GM11168 (cell line): ENCODE measurements around the gene SERPINE3.

ENCODE experiments used
- in situ Hi-C: fragments of 300-500 bp; cut with MboI; formaldehyde crosslinking; loops from one replicate; pipeline ENCODE4 v1.12.0; 2022; ENCODE audit warnings: low sequenced_read_pairs; ENCODE audit not compliant: unreplicated experiment

The SERPINE3 gene

DNA sequence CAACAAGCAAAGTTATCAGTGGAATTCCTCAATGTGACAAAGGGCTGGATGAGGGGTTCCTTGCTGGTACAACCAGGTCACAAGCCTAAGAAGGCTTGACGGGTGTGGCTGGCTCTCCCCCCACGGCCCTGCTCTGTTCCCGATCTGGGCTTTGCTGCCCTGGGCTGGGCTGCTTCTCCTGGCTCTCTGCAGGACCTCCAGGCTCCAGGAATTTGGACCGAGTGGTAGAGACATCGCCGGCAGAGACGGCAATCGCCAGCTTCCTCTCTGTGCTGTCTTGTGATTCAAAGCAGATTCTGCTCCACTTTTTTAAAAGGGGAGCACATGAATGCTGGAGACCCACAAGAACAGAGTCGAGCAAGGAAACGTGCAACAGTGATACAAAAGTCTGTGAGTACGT lies at the start of gene SERPINE3:
Gene SERPINE3, plus strand, starts transcription at position 338 of the 400 bp plus-strand sequence. CDS start 1,401 bp downstream, outside the sequence.
- in situ Hi-C loops = no loop called here

DNA sequence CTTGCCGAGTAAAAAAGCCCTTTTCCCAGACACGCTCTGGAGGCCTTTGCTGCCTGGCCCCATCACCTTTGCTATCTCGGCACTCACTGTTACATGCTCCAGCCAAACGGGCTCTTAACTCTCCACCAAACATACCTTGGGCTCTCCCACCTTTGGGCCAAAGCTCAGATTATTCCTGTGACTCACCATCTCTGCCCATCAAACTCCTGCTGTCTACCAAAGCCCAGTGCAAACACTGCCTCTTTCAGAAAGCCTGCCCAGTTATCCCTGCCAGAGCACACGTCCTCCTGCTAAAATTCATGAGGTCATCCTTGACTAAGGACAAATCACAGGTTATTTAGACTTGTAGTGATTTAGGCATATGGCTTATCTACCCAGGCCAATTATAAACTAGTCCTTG lies 48.1 kb upstream of the SERPINE3 start:
- in situ Hi-C loops = loop anchor here (25.0 kb wide), 1 partner anchor 154 kb away; no protein-coding TSS in a partner anchor

DNA sequence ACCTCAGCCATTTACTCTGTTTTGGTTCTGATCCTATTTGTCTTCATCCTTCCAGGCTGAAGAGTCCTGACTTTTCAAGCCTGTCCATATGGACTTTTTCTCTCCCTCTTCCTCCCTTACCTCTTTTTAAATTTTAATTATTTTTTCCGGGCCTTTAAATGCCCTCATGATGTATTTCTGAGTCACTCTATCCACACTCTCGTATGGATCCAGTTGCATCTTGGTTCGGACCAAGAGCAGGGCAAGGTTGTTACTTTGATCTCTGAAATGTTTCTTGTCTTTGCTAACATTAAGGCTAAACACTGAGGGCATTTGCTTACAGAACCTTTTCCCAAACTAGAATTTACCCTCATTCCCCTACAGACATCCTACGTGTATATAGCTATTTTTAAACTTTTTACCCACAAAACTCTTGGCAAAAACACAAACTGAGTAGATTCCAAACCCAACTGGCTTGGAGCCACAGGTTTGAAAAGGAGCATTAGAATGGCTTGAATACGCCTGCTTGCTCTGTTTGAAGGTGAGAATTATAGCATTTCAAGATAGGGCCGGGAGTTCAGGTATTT lies 47.4 kb upstream of the SERPINE3 start:
- in situ Hi-C loops = loop anchor here (25.0 kb wide), 1 partner anchor 155 kb away; no protein-coding TSS in a partner anchor

DNA sequence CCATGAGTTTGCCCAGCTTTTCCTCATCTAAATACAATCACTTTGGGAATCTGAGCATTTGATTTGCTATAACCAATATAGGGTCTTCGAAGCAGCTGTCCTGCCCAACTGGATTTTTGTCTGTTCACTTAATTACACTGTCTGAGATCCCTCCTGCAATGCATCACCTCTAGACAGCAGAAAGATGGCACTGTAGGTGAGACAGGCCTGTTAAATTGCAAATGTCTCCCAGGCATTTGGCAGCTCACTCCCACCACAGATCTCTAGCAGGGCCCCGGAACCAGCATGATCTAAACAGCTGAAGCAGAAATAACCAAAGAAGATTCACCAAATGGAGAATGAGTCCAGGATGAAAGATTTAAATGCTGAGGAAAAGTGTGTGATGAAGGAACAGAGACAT lies 41.9 kb upstream of the SERPINE3 start:
- in situ Hi-C loops = loop anchor here (25.0 kb wide), 1 partner anchor 160 kb away; no protein-coding TSS in a partner anchor

DNA sequence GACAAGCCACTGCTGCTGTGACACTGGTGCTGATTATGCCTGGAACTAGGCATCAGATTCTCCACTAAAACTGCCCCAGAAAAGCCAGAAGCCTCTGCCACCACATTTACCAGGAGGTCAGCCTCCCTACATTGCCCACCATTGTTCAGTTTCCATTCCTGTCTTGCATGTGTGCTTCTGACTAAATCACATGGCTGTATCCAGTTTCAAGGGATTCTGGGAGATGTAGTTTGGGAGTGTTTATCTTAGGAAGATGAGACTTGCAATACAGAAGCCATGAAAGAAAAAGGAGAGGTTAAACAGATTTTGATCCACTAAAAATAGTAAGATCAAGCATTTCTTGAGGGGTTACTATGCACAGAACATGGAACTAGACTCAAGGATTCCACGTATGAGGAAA lies 40.7 kb upstream of the SERPINE3 start:
- in situ Hi-C loops = loop anchor here (25.0 kb wide), 1 partner anchor 162 kb away; no protein-coding TSS in a partner anchor

DNA sequence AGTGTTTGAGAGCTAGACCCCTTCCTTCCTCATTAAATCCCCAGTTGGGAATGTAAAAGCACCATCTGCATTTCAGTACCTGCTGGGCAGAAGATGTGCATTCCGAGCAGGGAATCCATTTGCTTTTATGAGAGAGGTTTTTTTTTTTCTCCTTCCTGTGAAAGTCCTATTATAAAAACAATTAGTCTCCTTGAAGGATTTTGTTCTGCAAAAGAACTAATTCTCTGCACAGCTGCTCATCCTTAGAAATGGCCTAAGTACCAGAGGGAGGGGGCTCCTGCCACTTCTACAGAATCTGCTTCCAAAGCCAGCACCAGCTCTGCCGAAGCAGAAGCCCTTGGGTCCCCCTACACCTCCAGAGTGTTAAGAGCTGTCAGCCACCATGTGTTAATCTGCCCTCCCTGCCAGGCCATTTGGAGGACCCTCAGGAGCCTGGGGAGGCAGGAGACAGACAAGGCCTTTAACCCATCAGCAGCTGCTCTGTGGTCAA lies 36.4 kb upstream of the SERPINE3 start:
- in situ Hi-C loops = no loop called here

DNA sequence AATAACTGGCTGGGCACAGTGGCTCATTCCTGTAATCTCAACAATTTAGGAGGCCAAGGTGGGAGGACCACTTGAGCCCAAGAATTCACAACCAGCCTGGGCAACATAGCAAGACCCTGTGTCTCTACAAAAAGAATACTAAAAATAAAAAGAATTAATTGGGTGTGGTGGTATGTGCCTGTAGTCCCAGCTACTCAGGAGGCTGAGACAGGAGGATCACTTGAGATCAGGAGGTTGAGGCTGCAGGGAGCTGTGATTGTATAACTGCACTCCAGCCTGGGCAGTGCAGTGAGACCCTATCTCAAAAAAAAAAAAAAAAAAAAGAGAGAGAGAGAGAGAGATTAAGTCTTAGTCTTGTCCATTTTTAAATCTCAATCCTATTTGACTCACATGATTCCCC lies 35.6 kb upstream of the SERPINE3 start:
- in situ Hi-C loops = no loop called here

DNA sequence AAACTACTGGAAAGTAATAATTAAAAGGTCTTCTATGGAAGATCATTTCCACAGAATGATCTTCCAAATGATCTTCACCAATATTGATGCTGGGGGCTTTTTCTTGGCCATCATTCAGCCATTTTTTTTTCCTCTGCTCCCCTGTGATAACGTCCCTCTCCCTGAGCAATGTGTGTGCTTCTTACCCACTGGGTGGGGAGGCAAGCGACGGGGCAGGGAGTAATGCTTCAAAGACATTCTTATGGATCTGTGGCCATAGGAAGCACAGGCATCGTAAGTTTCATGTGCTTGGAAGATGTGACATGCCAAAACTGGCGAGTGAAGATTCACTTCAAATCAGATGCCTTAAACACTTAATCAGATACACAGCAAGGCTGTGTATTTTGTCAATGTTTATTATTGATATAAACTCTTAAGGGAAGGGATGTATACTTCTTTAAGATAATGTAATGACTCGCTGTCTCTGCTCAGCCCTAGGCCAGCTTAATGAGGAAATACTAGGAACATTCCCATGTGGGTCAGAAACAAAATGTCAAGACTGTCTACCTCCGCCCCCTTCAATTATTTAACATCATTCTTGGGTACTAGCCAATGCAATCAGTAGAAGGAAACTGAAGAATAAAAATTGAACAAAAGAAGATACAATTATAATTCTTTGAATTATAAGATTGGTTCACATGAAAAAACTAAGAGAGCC lies 34.1 kb upstream of the SERPINE3 start:
- in situ Hi-C loops = no loop called here

DNA sequence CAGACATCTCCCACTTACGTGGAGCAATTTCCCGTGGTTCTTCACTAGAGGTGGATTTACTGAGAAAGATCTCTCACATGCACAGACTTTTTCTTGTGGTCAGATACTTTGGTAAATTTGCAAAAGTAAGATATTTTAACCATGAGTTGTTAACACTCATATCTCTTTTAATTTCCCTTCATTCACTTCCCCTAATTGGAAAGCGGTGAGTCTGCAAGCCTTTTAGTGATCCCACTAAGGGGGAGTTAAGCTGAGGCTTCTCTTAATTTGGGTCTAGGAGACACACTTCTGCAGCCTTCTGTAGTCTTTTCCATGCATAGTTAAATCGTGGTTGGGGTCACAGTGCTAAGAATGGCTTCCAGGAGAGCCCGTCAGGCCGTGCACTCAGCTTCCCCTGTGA lies 30.7 kb upstream of the SERPINE3 start:
- in situ Hi-C loops = no loop called here

DNA sequence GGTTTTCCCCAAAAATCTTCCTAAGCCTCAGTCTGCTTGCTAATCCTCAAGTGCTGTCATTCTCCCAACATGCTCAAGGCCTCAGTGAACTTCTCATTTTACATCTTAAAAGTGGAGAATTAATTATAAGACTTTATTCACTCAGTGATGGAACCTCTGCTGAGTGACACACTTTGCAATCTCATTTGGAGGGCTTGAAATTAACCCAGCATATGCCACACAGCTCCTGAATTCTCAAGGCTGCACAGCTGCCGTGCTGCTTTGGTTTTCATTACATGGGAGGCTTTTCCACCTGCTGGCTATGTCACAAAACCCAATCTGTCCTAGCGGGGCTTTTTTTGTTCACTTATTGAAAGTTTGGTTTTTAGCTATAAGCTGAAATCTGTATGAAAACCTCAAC lies 28.3 kb upstream of the SERPINE3 start:
- in situ Hi-C loops = no loop called here

DNA sequence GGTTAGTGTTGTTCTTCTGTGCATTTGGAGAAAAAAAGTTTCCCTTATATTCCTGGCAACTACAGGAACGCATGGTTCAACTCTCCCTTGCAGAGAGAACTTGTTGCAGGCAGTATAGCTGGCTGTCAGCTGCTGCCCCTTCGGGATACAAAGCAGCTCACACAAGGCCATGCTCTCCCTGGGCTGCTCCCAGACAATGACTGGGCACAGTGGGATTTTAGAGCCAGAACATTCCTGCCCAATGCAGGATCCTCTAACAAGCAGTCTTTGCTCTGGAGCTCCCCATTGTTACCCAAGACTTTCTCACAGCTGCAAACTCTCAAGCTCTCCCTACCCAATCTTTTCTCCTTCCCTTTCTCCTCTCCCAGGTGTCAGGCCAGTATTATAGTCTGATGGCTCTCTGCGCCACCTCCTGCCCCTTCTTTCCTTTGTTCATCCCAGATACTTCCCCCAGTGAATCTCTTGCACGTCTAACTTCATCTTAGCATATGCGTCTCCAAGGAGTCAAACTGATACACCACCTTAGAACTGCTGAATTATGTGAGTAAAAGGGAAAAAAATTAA lies 27.5 kb upstream of the SERPINE3 start:
- in situ Hi-C loops = no loop called here

DNA sequence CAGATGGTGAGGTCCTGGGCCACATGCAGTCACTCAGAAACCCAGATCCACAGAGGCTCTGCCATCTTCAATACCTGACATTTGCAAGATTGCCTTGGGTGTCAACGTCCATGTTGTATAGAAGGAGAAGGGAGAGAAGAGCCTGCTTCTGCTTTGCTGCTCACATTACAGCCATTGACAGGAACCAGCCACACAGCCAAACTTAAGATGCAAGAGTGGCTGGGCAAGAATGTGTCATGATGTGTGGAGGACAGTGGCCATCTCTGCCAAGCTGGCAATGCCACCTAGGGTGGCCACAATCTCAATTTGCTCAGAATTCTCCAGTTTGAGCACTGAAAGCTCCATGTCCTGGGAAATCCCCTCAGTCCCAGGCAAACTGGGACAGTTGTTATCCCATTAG lies 25.9 kb upstream of the SERPINE3 start:
- in situ Hi-C loops = no loop called here

DNA sequence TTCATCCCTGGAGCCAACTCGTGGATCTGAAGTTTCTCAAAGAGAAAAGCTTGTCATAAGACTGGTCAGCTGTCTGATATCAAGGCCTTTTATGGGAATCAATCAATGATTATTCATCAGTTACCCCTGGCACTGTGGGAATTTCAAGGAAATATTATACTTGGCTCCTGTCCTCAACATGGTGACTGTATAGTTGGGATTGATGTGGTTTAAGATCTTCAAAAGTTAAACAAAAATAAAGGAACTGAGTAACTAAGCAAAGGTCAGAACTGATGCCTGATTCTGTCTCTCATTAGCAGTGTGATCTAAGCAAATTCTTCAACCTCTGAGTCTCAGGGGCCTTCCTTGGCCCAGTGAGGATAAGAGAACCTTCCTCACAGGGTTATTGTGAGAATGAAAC lies 22.2 kb upstream of the SERPINE3 start:
- in situ Hi-C loops = no loop called here

DNA sequence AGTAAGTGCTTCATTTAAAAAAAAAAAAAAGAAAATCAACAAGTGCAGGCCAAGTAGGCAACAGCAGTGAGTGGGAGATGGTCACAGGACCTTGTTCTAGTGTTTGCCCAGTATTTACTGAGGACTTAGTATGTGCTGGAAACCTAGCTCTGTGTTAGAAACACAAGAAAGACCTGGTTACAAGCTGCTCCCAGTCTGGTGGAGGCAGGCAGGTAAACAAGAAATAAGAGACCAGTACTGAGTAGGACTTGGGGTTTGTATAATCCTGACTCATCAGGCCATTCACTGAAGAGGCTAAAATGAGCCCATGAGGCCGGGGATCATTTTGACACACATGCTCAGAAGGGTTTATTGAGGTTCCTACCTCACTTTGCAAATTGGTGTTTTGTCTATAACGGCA lies 21.5 kb upstream of the SERPINE3 start:
- in situ Hi-C loops = no loop called here

DNA sequence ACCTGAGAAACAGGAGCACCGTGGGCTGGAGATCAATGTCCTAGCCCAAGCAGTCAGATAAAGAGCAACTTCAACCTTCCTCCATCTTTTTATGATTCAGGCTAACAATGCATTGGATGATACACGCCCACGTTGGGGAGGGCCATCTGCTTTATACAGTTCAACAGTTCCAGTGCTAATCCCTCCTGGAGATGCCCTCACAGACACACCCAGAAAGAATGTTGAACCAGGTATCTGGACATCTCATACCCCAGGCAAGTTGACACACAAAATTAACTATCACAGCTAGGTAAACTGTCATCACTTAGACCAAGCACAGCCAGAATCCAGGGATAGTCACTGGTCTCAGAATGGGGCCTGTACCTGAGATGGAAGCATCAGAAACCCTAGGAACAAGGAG lies 20.6 kb upstream of the SERPINE3 start:
- in situ Hi-C loops = no loop called here

DNA sequence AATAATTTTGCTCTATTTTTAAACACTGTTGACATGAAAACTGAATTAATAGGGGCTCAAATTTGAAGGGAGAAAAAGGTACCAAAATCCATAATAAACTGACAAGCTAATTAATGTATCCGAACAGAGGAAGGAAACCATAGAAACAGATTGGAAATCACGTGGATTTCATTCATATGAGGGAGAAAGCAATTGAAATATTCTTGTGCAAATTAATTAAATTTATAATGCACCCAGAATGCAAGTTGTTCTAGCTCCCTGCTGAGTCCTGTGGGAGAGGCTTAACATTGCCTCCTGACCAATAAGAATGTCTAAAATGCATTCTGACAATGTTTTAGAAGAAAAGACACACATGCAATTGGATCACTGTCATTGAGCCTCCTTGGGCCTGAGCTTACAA lies 17.7 kb upstream of the SERPINE3 start:
- in situ Hi-C loops = no loop called here

DNA sequence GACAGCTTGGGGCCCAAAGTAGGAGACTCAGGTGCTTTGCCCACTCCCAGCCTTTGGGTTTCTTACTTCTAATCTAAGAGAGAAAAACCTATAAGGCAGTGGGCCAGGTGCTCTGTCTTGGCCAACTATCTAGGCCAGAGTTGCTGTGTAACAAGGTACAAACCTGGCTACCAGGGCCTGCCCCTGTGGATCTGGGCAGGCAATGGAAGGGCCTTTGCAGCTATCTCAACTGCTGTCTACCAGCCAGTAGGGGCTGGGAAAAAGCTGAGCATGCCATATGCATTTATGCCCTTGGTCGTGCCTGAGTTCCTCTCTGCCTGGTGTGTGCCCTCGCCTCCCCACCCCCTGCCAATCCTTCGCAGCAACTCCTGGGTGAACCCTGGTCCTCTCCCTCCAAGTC lies 16.7 kb upstream of the SERPINE3 start:
- in situ Hi-C loops = no loop called here

DNA sequence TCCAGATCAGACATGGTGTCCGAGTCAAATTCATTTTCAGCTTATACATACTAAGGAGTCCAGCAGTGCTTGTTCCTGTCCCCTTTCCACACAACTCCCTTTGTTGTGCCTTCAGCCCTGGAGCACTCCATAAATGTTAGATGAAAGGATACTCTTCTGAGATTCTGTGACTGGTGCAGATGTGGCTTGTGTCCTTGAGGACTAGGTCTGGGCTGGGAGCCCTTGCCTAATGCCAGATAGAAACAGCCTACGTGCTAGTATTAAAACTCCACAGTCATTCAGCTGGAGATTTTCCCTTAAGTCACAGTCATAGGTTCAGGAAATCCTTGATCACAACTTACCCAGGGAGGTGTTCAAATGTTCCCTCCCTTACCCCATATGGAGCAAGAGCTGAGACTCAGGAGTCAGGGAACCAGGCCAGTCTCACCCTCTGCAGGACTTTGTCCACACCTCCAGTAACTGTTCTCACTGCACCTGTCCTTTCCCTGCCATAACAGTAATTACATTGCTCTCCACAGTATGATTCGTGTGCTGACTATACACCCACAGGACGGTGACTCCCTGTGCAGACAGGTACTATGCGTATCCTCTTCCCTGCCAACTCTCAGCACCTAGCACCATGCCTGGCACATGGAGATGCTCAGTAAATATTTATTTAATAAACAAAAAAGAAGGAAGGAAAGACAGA lies 15.5 kb upstream of the SERPINE3 start:
- in situ Hi-C loops = no loop called here

DNA sequence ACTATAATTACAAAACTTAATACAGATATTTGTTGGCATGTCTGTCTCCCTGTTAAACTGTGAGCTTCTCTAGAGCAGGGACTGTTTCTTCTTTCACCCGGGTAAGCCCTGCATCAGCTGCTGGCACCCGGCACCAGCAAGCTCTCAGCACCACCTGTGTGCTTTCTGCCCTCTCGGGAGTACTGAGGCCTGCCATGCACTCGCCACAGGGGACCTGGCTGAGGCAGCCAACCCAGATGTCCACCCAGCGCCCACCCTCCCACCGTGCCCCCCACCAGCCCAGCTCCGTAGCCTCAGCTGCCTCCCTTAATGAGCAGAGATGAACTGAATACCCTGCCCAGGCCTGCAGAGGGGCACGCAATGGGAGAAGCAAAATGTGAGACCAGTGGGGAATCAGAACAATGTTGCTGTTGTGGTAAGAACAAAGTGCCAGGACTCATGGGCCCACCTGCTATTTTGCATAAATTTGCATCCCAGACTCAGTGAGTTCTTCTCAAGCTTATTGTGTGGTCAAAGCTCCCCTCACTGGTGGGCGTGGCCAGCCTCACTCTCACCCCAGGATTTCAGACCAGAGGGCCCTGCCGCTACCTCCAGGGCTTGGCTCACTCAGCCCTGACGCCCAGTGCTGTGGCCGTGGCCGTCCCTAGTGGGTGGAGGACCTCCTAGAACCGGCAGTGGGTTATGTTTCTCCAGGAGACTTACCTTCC lies 14.6 kb upstream of the SERPINE3 start:
- in situ Hi-C loops = no loop called here

DNA sequence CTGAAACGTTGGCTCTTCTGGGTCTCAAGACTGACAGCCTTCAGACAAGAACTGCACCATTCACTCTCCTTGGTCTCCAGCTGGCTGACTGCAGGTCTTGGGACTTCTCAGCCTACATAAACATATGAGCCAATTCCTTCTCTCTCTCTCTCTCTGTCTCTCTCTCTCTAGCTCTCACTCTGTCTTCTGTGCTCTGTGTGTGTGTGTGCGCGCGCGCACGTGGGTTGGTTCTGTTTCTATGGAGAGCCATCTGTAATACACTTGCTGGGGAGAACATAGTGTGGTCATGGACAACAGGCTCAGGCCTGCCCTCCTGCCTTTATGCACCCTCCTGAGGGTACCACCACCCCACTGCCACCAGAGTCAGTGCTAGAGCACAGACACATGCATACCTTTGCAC lies 13.7 kb upstream of the SERPINE3 start:
- in situ Hi-C loops = no loop called here
